ENCODE results near the gene TRAPPC12.
"Not testable (repeated sequence)": the region's sequence is repeated elsewhere in the genome, so short reads cannot be mapped to it uniquely, and the experiment has no call there.

The TRAPPC12 gene

DNA sequence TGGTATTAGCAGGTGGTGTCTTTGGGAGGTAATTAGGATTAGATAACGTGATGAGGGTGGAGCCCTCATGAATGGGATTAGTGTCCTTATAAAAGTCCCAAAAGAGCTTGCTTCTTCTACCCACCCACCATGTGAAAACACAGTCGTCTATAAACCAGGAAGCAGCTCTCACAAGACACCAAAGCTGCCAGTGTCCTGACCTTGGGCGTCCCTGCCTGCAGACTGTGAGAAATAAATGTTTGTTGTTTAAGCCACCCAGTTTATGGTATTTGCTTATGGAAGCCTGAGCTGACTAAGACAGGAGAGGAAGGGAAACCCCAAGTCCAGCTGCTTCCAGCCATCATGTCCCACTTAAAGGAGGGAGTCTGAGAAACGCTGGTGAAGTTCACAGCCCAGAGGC, 126.3 kb downstream of the TRAPPC12 start:
- no peak for DNase-seq (ENCODE audit: low spot score)

DNA sequence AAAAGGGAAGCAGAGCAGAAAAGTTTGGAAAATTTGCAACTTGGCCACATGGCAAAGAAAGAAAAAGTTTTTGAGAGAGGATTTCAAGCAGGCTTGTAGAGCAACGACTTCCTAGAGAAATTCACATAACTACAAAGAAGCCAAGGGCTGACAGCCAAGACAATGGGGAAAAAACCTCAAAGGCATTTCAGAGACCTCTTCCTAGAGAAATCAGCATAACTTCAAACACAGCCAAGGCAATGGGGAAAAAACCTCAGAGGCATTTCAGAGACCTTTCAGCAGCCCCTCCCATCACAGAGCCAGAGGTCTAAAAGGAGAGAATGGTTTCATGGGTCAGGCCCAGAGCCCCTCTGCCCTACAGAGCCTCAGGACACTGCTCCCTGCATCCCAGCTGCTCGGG, 132.6 kb downstream of the TRAPPC12 start:
- DNase-seq (ENCODE audit: low spot score) = no peak

DNA sequence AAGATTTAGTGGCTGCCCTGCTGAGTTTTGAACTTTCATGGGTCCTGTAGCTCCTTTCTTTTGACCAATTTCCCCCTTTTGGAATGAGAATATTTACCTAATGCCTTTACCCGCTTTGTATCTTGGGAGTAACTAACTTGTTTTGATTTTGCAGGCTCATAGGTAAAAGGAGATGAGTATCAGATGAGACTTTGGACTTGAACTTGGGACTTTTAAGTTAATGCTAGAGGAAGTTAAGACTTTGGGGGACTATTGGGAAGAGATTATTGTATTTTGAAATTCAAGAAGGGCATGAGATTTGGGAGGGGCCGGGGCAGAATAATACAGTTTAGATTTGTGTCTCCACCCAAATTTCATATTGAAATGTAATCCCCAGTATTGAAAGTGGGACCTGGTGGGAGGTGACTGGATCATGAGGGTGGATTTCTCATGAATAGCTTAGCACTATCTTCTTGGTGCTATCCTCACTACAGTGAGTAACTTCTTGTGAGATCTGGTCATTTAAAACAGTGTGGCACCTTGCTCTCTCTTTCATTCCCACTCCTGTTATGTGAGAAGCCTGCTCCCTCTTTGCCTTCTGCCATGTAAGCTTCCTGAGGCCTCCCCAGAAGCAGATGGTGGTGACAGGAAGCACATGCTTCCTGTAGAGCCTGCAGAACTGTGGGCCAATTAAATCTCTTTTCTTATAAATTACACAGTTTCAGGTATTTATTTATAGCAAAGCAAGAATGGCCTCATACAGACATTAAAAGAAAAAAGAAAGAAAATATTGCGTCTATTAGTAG, 133.7 kb downstream of the TRAPPC12 start:
- peak; percentile 77 for DNase-seq (ENCODE audit: low spot score)

DNA sequence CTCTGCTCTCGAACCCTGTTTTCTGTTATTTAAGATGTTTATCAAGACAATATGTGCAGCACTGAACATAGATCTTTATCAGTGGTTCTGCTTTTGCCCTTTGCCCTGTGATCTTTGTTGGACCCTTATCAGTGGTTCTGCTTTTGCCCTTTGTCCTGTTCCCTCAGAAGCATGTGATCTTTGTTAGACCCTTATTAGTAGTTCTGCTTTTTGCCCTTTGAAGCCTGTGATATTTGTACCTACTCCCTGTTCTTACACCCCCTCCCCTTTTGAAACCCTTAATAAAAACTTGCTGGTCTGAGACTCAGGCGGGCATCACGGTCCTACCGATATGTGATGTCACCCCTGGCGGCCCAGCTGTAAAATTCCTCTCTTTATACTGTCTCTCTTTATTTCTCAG, 135.9 kb downstream of the TRAPPC12 start:
- DNase-seq (ENCODE audit: low spot score) = not testable (repeated sequence)

DNA sequence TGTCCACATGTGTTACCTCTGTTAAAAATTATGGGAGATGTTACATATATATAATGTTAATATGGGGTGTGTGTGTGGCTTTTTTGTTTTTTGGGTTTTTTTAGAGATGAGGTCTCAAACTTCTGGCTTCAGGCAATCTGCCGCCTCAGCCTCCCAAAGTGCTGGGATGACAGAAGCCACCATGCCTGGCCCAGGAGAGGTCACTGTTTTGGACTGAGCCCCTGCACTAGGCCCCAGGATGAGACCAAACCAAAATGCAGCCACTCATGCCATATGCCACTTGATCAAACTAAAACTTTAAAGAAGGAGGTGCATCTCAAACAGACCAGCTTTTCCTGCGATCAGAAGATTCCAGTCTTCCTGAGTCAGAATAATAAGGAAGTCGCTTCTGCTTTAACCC, 137.3 kb downstream of the TRAPPC12 start:
- DNase-seq (ENCODE audit: low spot score) = no peak

DNA sequence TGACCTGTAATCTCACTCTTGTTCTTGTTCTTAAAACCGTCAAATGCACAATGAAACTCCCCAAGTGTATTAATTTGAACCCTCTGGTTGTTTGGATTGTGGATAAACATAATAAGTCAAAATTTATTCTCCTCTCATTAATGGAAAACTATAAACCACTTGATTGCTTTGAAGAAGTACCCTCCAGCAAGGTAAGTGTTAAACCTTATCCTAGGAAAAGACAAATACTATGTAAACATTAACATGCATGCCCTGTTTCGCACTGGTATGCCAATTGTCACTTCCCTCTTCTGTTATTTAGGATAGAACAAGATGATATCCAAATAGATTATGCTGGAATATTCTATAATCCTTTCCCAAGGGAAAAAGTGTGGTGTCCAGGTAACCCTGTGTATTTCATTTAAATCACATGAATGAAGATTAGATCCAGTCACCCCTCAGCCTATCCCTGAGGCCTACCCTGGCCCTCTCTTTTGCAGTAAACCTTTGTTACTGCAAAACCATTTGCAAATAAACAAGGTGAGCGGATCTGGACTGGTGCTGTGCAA, 138.5 kb downstream of the TRAPPC12 start:
- peak; percentile 72 for DNase-seq (ENCODE audit: low spot score)

DNA sequence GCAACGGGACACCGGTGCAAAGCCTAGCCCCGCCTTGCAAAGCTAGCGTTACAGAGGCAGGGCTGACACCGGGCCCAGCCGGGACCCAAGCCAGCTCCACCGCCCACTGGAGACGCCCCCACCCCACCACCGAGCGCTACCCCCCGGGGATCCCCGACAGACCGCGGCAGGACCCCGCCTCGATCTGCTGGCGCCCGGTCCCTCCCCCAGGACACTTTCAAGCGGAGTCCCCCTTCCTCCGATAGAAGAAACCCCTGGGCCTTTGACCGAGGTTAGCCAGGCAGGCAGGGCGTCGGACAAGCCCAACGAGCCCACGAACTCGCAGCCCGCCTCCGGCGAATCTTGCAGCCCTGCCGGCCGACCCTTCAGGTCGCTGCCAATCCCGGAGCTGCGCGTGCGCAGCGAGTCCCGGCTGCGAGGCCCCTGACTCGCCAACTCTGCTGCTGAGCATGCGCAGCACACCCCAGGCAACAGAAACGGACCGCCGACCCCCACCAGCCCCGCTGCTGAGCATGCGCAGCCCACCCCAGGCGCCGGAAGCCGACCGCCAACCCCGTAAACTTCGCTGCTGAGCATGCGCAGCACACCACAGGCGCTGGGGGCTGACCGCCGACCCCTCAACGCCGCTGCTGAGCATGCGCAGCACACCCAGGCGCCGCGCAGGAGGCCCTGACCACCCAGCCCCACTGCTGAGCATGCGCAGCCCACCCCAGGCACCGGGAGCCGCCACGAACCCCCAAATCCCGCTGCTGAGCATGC, 139.2 kb downstream of the TRAPPC12 start:
- peak; percentile 95 for DNase-seq (ENCODE audit: low spot score)

DNA sequence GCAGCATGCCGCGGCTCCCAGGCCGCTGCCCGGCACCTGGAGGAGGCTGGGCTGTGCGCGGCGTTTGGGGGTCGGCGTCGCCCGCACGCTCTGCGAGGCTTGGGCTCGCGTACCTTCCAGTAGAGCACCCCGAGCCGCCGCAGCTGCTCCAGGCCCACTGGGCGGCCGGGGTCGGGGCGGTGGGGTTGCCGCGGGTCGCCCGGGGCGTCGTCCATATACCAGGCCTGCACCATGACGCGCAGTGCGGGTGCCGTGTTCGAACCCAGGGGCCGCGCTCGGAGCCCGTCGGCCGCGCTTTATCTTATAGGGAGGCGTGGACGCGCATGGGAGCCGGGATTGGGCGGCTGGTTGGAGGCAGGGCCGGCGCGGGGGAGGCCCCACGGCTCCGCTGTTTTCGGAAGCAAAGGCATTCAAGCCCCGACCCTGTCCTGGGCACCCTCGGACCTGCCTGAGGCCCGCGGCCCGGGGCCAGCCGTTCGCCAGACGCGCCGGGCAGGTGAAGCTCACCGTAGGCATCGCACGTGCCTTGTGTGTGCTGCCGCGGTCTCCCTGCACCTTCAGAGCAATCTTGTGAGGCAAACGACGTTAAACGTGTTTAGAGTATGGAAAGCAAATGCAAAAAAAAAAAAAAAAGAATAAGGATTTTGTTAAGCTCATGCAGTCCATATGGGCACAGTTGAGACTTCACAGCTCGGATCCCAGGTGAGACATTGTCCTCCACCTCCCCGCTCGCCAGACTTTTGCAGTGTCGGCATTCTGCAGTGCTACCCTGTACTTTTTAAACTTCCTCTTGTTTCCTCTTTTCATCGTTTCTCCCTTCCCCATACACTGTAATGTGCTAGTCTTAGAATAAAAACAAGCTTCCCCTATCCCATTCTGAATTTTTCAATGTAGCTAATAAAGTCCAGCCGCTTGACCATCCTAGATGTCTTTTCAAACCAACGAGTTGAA, 140.0 kb downstream of the TRAPPC12 start, which contains the start of gene ADI1:
Gene ADI1, minus strand, starts transcription at position 277 of the 951 bp plus-strand sequence. Its CDS starts 44 bp downstream, at position 233.
- DNase-seq (ENCODE audit: low spot score) = peak; percentile 70

DNA sequence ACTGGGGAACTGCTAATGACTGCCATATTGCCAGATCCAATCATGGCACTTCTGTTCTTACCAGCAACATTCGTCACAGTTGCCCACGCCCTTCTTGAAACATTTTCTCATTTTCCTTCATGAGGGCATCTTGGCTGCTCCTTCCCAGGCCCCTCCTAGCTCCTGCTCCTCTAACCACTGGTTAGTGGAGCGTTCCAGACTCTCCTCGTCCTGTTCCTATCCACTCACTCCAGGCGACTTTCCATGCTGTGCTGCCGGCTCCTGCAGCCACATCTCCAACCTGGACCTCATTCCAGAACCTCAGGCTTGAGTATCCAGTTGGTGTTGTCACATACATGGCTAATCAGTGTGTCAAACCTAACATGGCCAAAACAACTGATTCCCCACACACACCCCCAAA, 141.1 kb downstream of the TRAPPC12 start:
- no peak for DNase-seq (ENCODE audit: low spot score)

DNA sequence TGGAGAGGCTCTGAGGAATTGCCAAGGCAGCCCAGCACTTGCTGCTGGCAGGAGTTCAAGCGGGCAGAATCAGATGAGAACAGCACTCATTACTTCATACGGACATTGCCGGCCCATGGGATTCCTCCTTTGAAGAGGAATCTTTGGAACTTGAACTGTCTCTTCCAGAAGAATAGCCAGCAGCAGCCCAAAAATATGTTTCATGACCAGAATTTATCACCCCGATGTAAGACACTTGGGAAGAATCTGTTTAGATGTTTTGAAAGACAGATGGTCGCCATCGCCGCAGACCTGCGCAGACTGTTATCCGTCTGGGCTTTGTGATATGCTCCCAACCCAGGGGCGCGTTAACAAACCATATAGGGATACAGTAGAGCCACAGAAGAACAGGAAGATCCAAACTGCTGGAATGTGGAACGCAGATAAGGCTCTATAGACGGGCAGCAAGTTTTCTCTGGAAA, 143.5 kb downstream of the TRAPPC12 start:
- peak; percentile 70 for DNase-seq (ENCODE audit: low spot score)

DNA sequence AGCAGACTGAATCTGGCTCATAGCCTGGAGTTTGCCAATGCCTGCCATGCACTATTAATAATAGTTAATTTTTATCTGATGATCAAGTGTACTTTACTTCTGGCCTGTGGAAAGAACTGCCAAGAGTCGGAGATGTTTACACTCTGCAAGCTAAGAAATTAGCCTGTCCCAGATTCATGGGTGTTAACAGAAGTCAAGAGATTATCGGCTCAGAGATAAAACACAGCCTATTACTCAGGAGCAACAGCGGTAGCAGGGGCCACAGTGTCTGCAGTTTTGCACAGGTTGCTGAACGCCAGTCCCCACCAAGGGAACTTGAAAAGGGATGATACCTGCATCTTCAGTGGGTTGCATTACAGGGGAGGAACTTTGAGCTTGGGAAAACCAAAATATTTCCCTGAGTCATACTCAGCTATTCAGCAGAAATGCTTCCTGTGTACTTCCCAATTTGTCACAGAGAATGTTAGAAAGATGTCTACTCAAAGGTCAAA, 144.1 kb downstream of the TRAPPC12 start:
- DNase-seq (ENCODE audit: low spot score) = no peak

DNA sequence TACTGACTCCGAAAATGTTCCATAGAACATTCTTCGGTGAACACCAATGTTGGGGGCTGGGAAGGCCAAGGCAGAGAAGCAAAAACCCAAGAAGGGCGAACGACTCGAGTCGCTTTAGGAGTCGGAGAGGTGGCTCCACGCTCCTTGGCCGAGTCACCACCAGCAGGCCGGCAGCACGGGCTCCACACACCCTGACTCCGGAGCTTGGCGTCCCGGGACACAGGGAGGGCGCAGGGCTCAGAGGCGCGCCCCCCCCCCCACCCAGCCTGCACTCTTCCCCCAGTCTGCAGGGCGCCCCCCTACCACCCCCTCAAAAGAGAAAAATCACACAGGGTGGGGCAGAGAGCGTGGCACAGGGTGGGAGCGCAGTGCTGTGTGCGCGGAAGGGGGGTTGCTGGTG, 147.4 kb downstream of the TRAPPC12 start:
- no peak for DNase-seq (ENCODE audit: low spot score)

DNA sequence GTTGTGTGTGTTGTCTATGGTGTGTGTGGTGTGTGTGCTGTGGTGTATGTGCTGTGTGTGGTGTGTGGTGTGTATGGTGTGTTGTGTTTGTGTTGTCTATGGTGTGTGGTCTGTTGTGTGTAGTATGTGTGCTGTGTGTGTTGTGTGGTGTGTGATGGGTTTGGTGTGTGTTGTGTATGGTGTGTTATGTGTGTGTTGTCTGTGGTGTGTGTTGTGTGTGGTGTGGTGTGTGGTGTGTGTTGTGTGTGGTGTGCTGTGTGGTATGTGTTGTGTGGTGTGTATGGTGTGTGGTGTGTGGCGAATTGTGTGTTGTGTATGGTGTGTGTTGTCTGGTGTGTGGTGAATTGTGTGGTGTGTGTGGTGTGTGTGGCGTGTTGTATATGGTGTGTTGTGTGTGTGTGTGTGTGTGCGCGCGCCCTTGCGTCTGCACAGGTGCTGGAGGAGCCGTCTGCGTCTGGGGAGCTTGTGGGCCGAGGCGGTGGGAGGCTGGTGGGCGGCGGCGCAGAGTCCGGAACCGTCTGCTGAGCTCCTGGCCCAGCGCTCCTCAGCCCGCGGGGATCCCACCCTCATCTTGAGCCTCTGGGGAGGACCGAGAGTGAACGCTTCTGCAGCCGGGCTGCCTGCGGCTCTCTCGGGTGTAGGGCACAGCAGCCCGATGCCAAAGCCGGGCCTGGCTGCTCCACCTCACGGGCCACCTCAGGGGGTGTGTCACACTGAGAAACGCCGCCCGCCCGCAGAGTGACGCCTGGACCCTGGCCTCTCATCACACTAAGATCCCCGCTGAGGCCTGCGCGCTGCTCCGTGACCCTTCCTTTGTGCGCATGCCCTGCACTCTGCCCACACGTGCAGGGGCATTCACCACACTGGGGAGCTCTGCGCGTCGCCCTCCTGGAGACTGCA, 148.6 kb downstream of the TRAPPC12 start:
- no peak for DNase-seq (ENCODE audit: low spot score)

Measured in cerebellar cortex (tissue), 1 donor.